ENCODE results near the gene RGS7. TPM values are rescaled to one million over a fixed set of nuclear protein-coding genes. Genes with fewer than 3 reads are reported as not detected.

The RGS7 gene
- total and polyA plus RNA-seq, 2 of the 8 experiments (the other 6 are each of a cell fraction or from before 2014, with no cell fraction given) = 1.6 to 3.0 TPM

DNA sequence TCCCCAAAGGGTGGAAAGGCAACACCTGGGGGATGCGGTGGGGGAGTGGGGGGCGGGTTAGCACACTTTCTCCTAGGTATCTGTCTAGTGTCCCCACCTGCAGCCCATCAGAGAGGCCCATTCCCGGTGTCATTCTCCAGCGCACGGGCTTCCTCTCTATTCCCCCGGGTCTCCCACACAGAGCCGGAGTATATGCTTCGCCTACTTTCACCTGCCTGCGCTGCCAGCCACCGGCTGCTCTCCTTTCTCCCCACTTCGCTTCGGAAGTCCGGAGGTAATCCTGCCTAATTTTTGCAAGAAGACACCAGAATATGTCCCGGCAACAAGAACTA is 852 bp downstream of the RGS7 start:
- Histone ChIP-seq H3K79me2 (ENCODE audit: control insufficient read depth in 1 of 2, insufficient read depth in 2 of 2, low read length in 2 of 2) (no peaks in the 10 kb centered on the region), H2BK12ac (ENCODE audit: low read depth, low read length) (no peak overlapping the region), H3K79me1 (ENCODE audit: low read depth, low read length) (no peaks in the 10 kb centered on the region), H3K56ac (replicated peaks; ENCODE audit: insufficient read length, low read depth, low read length) (no peak overlapping the region), H3K23me2 (ENCODE audit: low read depth, low read length) (peaks cover 10% of the 10 kb centered on the region), H3K23ac (ENCODE audit: insufficient read length) (no peak overlapping the region), H3K9ac (replicated peaks in 1 of 4; ENCODE audit: extremely low read depth in 1 of 4, low read depth in 3 of 4, low read length in 3 of 4) (no peak overlapping the region), H3K14ac (ENCODE audit: insufficient read length) (no peak overlapping the region), H4K20me1 (replicated peaks in 1 of 2; ENCODE audit: control insufficient read depth in 1 of 2, insufficient read depth in 2 of 2, low read length in 2 of 2) (no peaks in the 10 kb centered on the region), H2AK5ac (ENCODE audit: low read depth, low read length) (no peak overlapping the region), H4K8ac (ENCODE audit: extremely low read depth, insufficient read depth, low read length) (no peak overlapping the region), H2BK5ac (ENCODE audit: low read depth, low read length) (no peak overlapping the region), H2BK120ac (replicated peaks; ENCODE audit: low read depth, low read length) (no peak overlapping the region), H2BK20ac (ENCODE audit: low read length) (no peak overlapping the region), H3K4ac (replicated peaks; ENCODE audit: insufficient read length, low read depth, low read length) (no peak overlapping the region), H3K4me2 (ENCODE audit: insufficient read depth in 1 of 2, low read depth in 2 of 2, low read length in 2 of 2) (peak overlapping the region; percentile 36 to 93), H3K27ac (ENCODE audit: low read depth, low read length) (no peak overlapping the region), H3K18ac (ENCODE audit: extremely low read depth, low read length) (no peak overlapping the region), H3K4me1 (replicated peaks in 1 of 4; ENCODE audit: control insufficient read depth in 3 of 4, insufficient read depth in 4 of 4, low read length in 3 of 4) (peaks cover 0 to 5% (median 3%) of the 10 kb centered on the region in 4 experiments; a peak in 5 of 7 replicates), H3K36me3 (ENCODE audit: control insufficient read depth in 2 of 4, insufficient read depth in 4 of 4, low read length in 3 of 4) (no peaks in the 10 kb centered on the region), H2AFZ (ENCODE audit: low read length) (peak overlapping the region; percentile 91; the same call in 1 of the 2 replicates), H3K9me3 (ENCODE audit: insufficient read depth in 2 of 2, low read depth in 1 of 2, low read length in 1 of 2) (no peaks in the 10 kb centered on the region), H4K5ac (ENCODE audit: insufficient read length, low read depth, low read length) (no peak overlapping the region), H4K91ac (replicated peaks; ENCODE audit: insufficient read length, low read length) (no peak overlapping the region), H3K27me3 (replicated peaks in 1 of 4; ENCODE audit: control insufficient read depth in 3 of 4, extremely low read depth in 1 of 4, insufficient read depth in 3 of 4, low read length in 3 of 4) (peaks cover 0 to 18% (median 9%) of the 10 kb centered on the region in 4 experiments; a peak in 3 of 7 replicates), H3K4me3 (ENCODE audit: extremely low read depth in 1 of 4, insufficient read depth in 2 of 4, low read depth in 3 of 4, low read length in 4 of 4) (peak overlapping the region; percentile 58 to 90 (median 64)), H2BK15ac (ENCODE audit: low read length) (no peak overlapping the region)
- ChIA-PET POLR2A (ENCODE audit: partially characterized antibody) (no interaction called here), CTCF (ENCODE audit: partially characterized antibody) (no interaction called here)
- DNase-seq (ENCODE audit: low read depth in 1 of 2, low spot score in 2 of 2) (no peak), FAIRE-seq (no peak)
- 13% methylated on average over 14 of the region's 14 CpGs; no CpG with 5 or more reads in 1 of the 2 experiments for WGBS, 2 experiments (ENCODE audit: extremely low coverage in 1 of 2, insufficient coverage in 1 of 2, insufficient read length in 1 of 2, insufficient replicate concordance in 2 of 2, low coverage in 1 of 2, low lambda C conversion rate in 2 of 2, missing lambda C conversion rate in 1 of 2)
- TF ChIP-seq MAFK (IDR thresholded peaks at IDR 0.05; ENCODE audit: low read depth, low read length) = no peak
- no peak for TF ChIP-seq TAF1 (IDR thresholded peaks at IDR 0.05; ENCODE audit: low read depth, low read length)
- TF ChIP-seq NRF1 (IDR thresholded peaks at IDR 0.05; ENCODE audit: low read depth, low read length) = no peak
- TF ChIP-seq CEBPB (IDR thresholded peaks at IDR 0.05; ENCODE audit: low read depth, low read length) = no peak
- no peak for TF ChIP-seq KDM1A (IDR thresholded peaks at IDR 0.05; ENCODE audit: borderline replicate concordance, low read length)
- TF ChIP-seq RFX5 (IDR thresholded peaks at IDR 0.05; ENCODE audit: borderline replicate concordance, low read depth, low read length) = no peak
- no peak for TF ChIP-seq BCL11A (IDR thresholded peaks at IDR 0.05; ENCODE audit: low read depth in 2 of 2, low read length in 2 of 2)
- peak; percentile 50; the same call in 1 of the 2 replicates for TF ChIP-seq TBP (IDR thresholded peaks at IDR 0.05; ENCODE audit: low read depth, low read length)
- TF ChIP-seq, protein P1, sequence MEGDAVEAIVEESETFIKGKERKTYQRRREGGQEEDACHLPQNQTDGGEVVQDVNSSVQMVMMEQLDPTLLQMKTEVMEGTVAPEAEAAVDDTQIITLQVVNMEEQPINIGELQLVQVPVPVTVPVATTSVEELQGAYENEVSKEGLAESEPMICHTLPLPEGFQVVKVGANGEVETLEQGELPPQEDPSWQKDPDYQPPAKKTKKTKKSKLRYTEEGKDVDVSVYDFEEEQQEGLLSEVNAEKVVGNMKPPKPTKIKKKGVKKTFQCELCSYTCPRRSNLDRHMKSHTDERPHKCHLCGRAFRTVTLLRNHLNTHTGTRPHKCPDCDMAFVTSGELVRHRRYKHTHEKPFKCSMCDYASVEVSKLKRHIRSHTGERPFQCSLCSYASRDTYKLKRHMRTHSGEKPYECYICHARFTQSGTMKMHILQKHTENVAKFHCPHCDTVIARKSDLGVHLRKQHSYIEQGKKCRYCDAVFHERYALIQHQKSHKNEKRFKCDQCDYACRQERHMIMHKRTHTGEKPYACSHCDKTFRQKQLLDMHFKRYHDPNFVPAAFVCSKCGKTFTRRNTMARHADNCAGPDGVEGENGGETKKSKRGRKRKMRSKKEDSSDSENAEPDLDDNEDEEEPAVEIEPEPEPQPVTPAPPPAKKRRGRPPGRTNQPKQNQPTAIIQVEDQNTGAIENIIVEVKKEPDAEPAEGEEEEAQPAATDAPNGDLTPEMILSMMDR (IDR thresholded peaks at IDR 0.05; ENCODE audit: control extremely low read depth in 1 of 3, insufficient read depth in 1 of 3, low read depth in 1 of 3, low read length in 3 of 3) = no peak
- TF ChIP-seq EZH2 (IDR thresholded peaks at IDR 0.05; ENCODE audit: low read depth, low read length, severe bottlenecking) = peak; percentile 34
- TF ChIP-seq YY1 (IDR thresholded peaks at IDR 0.05; ENCODE audit: low read depth, low read length) = no peak
- TF ChIP-seq TAF7 (optimal IDR thresholded peaks at IDR 0.05; ENCODE audit: borderline replicate concordance, low read depth, low read length) = no peak
